Caco-2 (cell line): ENCODE measurements around the gene GRID2IP. TPM values are rescaled to one million over a fixed set of nuclear protein-coding genes. Genes with fewer than 3 reads are reported as not detected.

ENCODE experiments used
- BruUV-seq: library from RNA; stranded (reverse); fragments of 400-500 nt; replicated peaks from 2 replicates; lab custom pipeline; 2021; lab: Mats Ljungman, UMichigan
- CTCF ChIA-PET: fragments of 300-600 bp; sonication (Branson Sonifier 250); formaldehyde crosslinking; loops from one replicate; lab custom pipeline; 2022; ENCODE audit warnings: antibody characterized with exemption; lab: Charles Lee
- POLR2A ChIA-PET: fragments of 300-600 bp; sonication (Branson Sonifier 250); formaldehyde crosslinking; loops from one replicate; lab custom pipeline; 2022; ENCODE audit warnings: antibody characterized with exemption; lab: Charles Lee
- DNase-seq, 2 experiments: peaks; one replicate each; pipeline versions ENCODE4 v3.0.0 to v3.0.0-alpha.2; 2020 to 2022
- H3K27me3 ChIP-seq: replicated peaks from 2 replicates; pipeline ENCODE4 v1.6.0; 2011; ENCODE audit warnings: low read length; ENCODE audit not compliant: control insufficient read depth, insufficient read depth
- H3K36me3 ChIP-seq: 2 replicates; pipeline ENCODE4 v1.5.1; 2011; ENCODE audit warnings: low read length; ENCODE audit not compliant: control insufficient read depth, insufficient read depth
- H3K4me1 ChIP-seq: fragments of 250-450 bp; sonication (Bioruptor Pico); 2 replicates; pipeline ENCODE4 v1.5.1; 2020; ENCODE audit warnings: mild to moderate bottlenecking
- H3K4me3 ChIP-seq: 2 replicates; pipeline ENCODE4 v1.5.1; 2011; ENCODE audit warnings: low read depth, mild to moderate bottlenecking, control low read depth, low read length
- H3K9me3 ChIP-seq: fragments of 250-450 bp; sonication (Bioruptor Pico); 2 replicates; pipeline ENCODE4 v1.5.1; 2020; ENCODE audit warnings: mild to moderate bottlenecking, moderate library complexity
- H3K27ac Mint-ChIP-seq: one replicate; pipeline ENCODE4 v1.8.0; 2022; ENCODE audit warnings: mixed read lengths; ENCODE audit not compliant: unreplicated experiment
- H3K27me3 Mint-ChIP-seq: one replicate; pipeline ENCODE4 v1.8.0; 2022; ENCODE audit warnings: mixed read lengths; ENCODE audit not compliant: insufficient read depth, unreplicated experiment
- H3K36me3 Mint-ChIP-seq: one replicate; pipeline ENCODE4 v1.8.0; 2022; ENCODE audit warnings: mild to moderate bottlenecking, mixed read lengths; ENCODE audit not compliant: insufficient read depth, unreplicated experiment
- H3K4me1 Mint-ChIP-seq: one replicate; pipeline ENCODE4 v1.8.0; 2022; ENCODE audit warnings: low read depth, mixed read lengths; ENCODE audit not compliant: unreplicated experiment
- H3K4me3 Mint-ChIP-seq: one replicate; pipeline ENCODE4 v1.8.0; 2022; ENCODE audit warnings: mild to moderate bottlenecking, moderate library complexity, mixed read lengths; ENCODE audit not compliant: unreplicated experiment
- H3K9me3 Mint-ChIP-seq: one replicate; pipeline ENCODE4 v1.8.0; 2022; ENCODE audit warnings: mixed read lengths; ENCODE audit not compliant: unreplicated experiment
- CTCF ChIP-seq, 2 experiments: fragments of 200-600 bp in 1 of 2; IDR thresholded peaks; 1 replicate in 1 of 2; 2 replicates in 1 of 2; pipeline versions ENCODE4 v1.5.1 to v1.8.0; 2011 to 2022; ENCODE audit warnings: antibody characterized with exemption in 1 of 2, control low read depth in 1 of 2, inconsistent platforms in 1 of 2, low read depth in 1 of 2, low read length in 1 of 2, mild to moderate bottlenecking in 1 of 2, moderate library complexity in 1 of 2; ENCODE audit not compliant: insufficient read depth in 1 of 2, severe bottlenecking in 1 of 2, unreplicated experiment in 1 of 2
- intact Hi-C: fragments of 100-400 bp; cut with micrococcal nuclease; formaldehyde crosslinking; loops from one replicate; pipeline ENCODE4 v1.10.0; 2022; ENCODE audit not compliant: unreplicated experiment
- total RNA-seq: library from RNA; stranded (reverse); gene quantifications from 2 replicates; pipeline ENCODE4 v1.2.3, GENCODE V29; 2022

Gene GRID2IP
- total RNA-seq, 1 experiment from 2014 or later = 0.95 TPM

DNA sequence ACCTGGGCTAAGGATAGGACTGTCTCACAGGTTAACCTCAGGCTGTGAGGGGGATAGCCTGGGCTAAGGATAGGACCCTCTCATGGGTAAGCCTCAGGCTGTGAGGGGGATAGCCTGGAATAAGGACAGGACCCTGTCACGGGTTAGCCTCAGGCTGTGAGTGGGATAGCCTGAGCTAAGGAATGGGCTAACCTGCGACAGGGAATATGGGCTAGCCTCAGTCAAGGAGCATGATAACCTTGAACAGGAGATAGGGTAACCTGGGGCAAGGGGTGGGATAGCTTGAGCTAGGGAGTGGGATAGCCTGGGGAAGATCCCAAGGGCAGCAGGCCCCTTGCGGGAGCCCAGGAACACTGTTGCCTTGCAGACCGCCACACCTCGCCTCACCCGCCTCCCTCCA is 42.7 kb downstream of the GRID2IP start:
- no peaks in the 10 kb centered on the region for H3K36me3 ChIP-seq
- POLR2A ChIA-PET = no interaction called here
- intact Hi-C loops = no loop called here
- Mint-ChIP-seq H3K9me3 (no peaks in the 10 kb centered on the region), H3K27me3 (no peaks in the 10 kb centered on the region), H3K36me3 (peaks cover 9% of the 10 kb centered on the region), H3K27ac (no peak overlapping the region), H3K4me3 (no peak overlapping the region), H3K4me1 (peaks cover 9% of the 10 kb centered on the region)
- H3K4me1 ChIP-seq = peaks cover 5% of the 10 kb centered on the region; the same call in 1 of the 2 replicates
- no TSS peak for BruUV-seq
- CTCF ChIA-PET = no interaction called here
- no peak overlapping the region for H3K4me3 ChIP-seq
- no peak for TF ChIP-seq CTCF (IDR thresholded peaks at IDR 0.05; ENCODE audit: insufficient read depth in 1 of 2, low read depth in 1 of 2, low read length in 1 of 2, severe bottlenecking in 1 of 2, unreplicated experiment in 1 of 2)
- DNase-seq = no peak
- H3K27me3 ChIP-seq = no peaks in the 10 kb centered on the region
- H3K9me3 ChIP-seq = no peaks in the 10 kb centered on the region

- Histone ChIP-seq H3K36me3 (no peaks in the 10 kb centered on the region), H3K4me3 (no peak overlapping the region), H3K9me3 (no peaks in the 10 kb centered on the region), H3K4me1 (peaks cover 5% of the 10 kb centered on the region), H3K27me3 (no peaks in the 10 kb centered on the region)
- POLR2A ChIA-PET = no interaction called here
- TF ChIP-seq CTCF (IDR thresholded peaks at IDR 0.05; ENCODE audit: insufficient read depth in 1 of 2, low read depth in 1 of 2, low read length in 1 of 2, severe bottlenecking in 1 of 2, unreplicated experiment in 1 of 2) = no peak
- Mint-ChIP-seq H3K27me3 (no peaks in the 10 kb centered on the region), H3K36me3 (peaks cover 10% of the 10 kb centered on the region), H3K4me3 (no peak overlapping the region), H3K27ac (no peak overlapping the region), H3K4me1 (peaks cover 9% of the 10 kb centered on the region), H3K9me3 (no peaks in the 10 kb centered on the region)
- intact Hi-C loops = no loop called here
- CTCF ChIA-PET = no interaction called here
- BruUV-seq = no TSS peak
- no peak for DNase-seq
Observed at GRCh38 chr7:6507906-6508305, 43.4 kb downstream of the GRID2IP start.

GRCh38 chr7:6505685-6506559 is 45.3 kb downstream of the GRID2IP start:
- H3K4me3 ChIP-seq = no peak overlapping the region
- H3K27me3 Mint-ChIP-seq = no peaks in the 10 kb centered on the region
- H3K4me3 Mint-ChIP-seq = no peak overlapping the region

More at GRCh38 chr7:6505685-6506559, 45.3 kb downstream of the GRID2IP start:
- intact Hi-C loops = no loop called here
- CTCF ChIA-PET = no interaction called here
- peaks cover 10% of the 10 kb centered on the region for H3K36me3 Mint-ChIP-seq
- peaks cover 9% of the 10 kb centered on the region for H3K4me1 Mint-ChIP-seq
- no peaks in the 10 kb centered on the region; the same call in 1 of the 2 replicates for H3K36me3 ChIP-seq
- no peaks in the 10 kb centered on the region for H3K27me3 ChIP-seq
- no peak for TF ChIP-seq CTCF (IDR thresholded peaks at IDR 0.05; ENCODE audit: insufficient read depth in 1 of 2, low read depth in 1 of 2, low read length in 1 of 2, severe bottlenecking in 1 of 2, unreplicated experiment in 1 of 2)
- peaks cover 9% of the 10 kb centered on the region for H3K4me1 ChIP-seq
- H3K9me3 ChIP-seq = no peaks in the 10 kb centered on the region
- H3K9me3 Mint-ChIP-seq = no peaks in the 10 kb centered on the region
- BruUV-seq = no TSS peak
- H3K27ac Mint-ChIP-seq = no peak overlapping the region
- POLR2A ChIA-PET = no interaction called here
- DNase-seq = no peak
